ENCODE data around the gene NDUFS6.

The NDUFS6 gene

GRCh38 chr5:1751864-1752822, 49.1 kb upstream of the NDUFS6 start:
- Histone ChIP-seq H3K27ac (ENCODE audit: extremely low read depth, low read depth, low read length) (no peak overlapping the region), H3K36me3 (ENCODE audit: control insufficient read depth in 2 of 2, insufficient read depth in 1 of 2, low read length in 2 of 2) (no peaks in the 10 kb centered on the region), H3K9me3 (ENCODE audit: control insufficient read depth, insufficient read depth, low read depth, low read length) (no peaks in the 10 kb centered on the region), H3K4me3 (ENCODE audit: low read depth, low read length) (no peak overlapping the region), H3K4me1 (ENCODE audit: control insufficient read depth, insufficient read depth, low read length) (no peaks in the 10 kb centered on the region)
- CTCF ChIA-PET: no interaction called here
- TF ChIP-seq EGR2 (tag by site-specific recombination; IDR thresholded peaks at IDR 0.05; ENCODE audit: low read depth) (no peak), ZNF610 (tag by site-specific recombination; IDR thresholded peaks at IDR 0.05; ENCODE audit: borderline replicate concordance) (no peak), ZNF704 (tag by site-specific recombination; IDR thresholded peaks at IDR 0.05) (no peak), ZNF26 (tag by site-specific recombination; IDR thresholded peaks at IDR 0.05) (no peak), CTCF (tag by site-specific recombination; IDR thresholded peaks at IDR 0.05) (no peak), ZNF202 (tag by site-specific recombination; IDR thresholded peaks at IDR 0.05; ENCODE audit: borderline replicate concordance) (no peak), ZNF658 (tag by site-specific recombination; IDR thresholded peaks at IDR 0.05) (no peak), ZNF785 (tag by site-specific recombination; IDR thresholded peaks at IDR 0.05) (no peak), ZFP69B (tag by site-specific recombination; IDR thresholded peaks at IDR 0.05) (no peak), MEIS1 (CRISPR knock-in tag; IDR thresholded peaks at IDR 0.05; ENCODE audit: borderline replicate concordance) (no peak), SCRT2 (tag by site-specific recombination; IDR thresholded peaks at IDR 0.05) (no peak), ZNF239 (tag by site-specific recombination; IDR thresholded peaks at IDR 0.05) (no peak), ZNF776 (tag by site-specific recombination; IDR thresholded peaks at IDR 0.05; ENCODE audit: borderline replicate concordance) (no peak)
- POLR2A ChIA-PET: no interaction called here

- Histone ChIP-seq H3K9me3 (ENCODE audit: control insufficient read depth, insufficient read depth, low read depth, low read length) (no peaks in the 10 kb centered on the region), H3K27ac (ENCODE audit: extremely low read depth, low read depth, low read length) (no peak overlapping the region), H3K4me1 (ENCODE audit: control insufficient read depth, insufficient read depth, low read length) (no peaks in the 10 kb centered on the region), H3K4me3 (ENCODE audit: low read depth, low read length) (no peak overlapping the region), H3K36me3 (ENCODE audit: control insufficient read depth in 2 of 2, insufficient read depth in 1 of 2, low read length in 2 of 2) (no peaks in the 10 kb centered on the region)
- POLR2A ChIA-PET: no interaction called here
- CTCF ChIA-PET: interaction anchor here (0.5 to 1.4 kb wide), 2 partner anchors 46 to 59 kb away, joined by 3 to 5 read pairs; no protein-coding TSS in a partner anchor
- TF ChIP-seq SP7 (tag by site-specific recombination; IDR thresholded peaks at IDR 0.05) (no peak), TSHZ1 (tag by site-specific recombination; IDR thresholded peaks at IDR 0.05; ENCODE audit: borderline replicate concordance) (no peak), ZNF274 (IDR thresholded peaks at IDR 0.05; ENCODE audit: low read length) (no peak), ZNF274 (tag by site-specific recombination; IDR thresholded peaks at IDR 0.05; ENCODE audit: borderline replicate concordance) (no peak), ZNF138 (tag by site-specific recombination; IDR thresholded peaks at IDR 0.05; ENCODE audit: borderline replicate concordance) (no peak), ZNF24 (tag by site-specific recombination; IDR thresholded peaks at IDR 0.05) (no peak), ZBTB20 (tag by site-specific recombination; IDR thresholded peaks at IDR 0.05) (no peak), ZNF776 (tag by site-specific recombination; IDR thresholded peaks at IDR 0.05; ENCODE audit: borderline replicate concordance) (no peak), ZNF148 (tag by site-specific recombination; IDR thresholded peaks at IDR 0.05; ENCODE audit: borderline replicate concordance) (no peak), ZSCAN30 (tag by site-specific recombination; IDR thresholded peaks at IDR 0.05) (no peak), BCL11B (tag by site-specific recombination; IDR thresholded peaks at IDR 0.05; ENCODE audit: low read depth) (no peak), ZNF501 (tag by site-specific recombination; IDR thresholded peaks at IDR 0.05) (no peak)
These were observed 48.3 kb upstream of the NDUFS6 start for GRCh38 chr5:1752881-1753280.
